NCI-H526 (cell line): ENCODE results near the gene WASF2.
A peak's percentile ranks its signal among the peaks of the same experiment; 100 is the strongest.
"Not testable (repeated sequence)": the region's sequence is repeated elsewhere in the genome, so short reads cannot be mapped to it uniquely, and the experiment has no call there.

Experiments used
- DNase-seq, 2 experiments: peaks; one replicate each; lab custom pipeline; 2025; lab: John Stamatoyannopoulos, UW

The WASF2 gene

GRCh38 chr1:27451343-27451742, 38.6 kb downstream of the WASF2 start:
- DNase-seq, result no peak

- no peak for DNase-seq
Observed at GRCh38 chr1:27448982-27449381, 41.0 kb downstream of the WASF2 start.

DNA sequence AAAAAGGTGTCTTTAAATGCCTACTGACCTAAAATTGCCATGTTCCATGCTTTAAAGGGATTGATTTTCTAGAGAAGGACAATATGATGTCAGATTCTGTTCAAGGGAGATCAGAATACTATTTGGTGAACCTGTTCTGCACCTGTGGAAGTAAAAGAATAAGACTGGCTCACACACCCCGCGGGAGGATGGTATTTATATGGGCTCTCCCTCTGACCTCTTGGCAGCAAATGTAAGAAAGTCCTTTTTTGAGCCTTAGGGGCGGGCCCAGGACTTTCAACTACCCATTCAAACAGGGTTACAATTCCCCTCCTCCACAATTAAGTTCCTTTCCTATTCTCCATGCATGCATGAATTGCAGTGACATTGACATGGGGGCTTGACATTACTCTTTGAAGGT, 42.1 kb downstream of the WASF2 start:
- DNase-seq, result no peak

DNA sequence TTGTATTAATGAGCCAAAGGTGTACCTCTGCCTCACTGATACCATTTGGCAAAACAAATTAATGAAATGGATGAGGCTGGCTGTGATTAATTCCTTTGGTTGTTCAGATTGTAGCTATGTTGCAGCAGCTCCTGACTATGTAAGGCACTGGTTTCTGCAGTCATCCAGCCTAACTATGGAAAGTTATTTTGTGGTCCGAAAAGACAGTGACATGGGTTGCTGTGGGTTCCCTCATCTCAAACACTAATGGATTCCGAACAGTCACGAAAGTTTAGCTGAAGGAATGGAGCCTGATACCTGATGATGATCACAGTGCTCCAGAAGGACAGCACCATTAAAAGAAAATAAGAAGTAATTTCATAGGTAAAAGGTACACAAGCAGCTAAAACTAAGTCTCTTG, 42.6 kb downstream of the WASF2 start:
- DNase-seq, result no peak

GRCh38 chr1:27446496-27447020, 43.4 kb downstream of the WASF2 start:
- no peak for DNase-seq

DNA sequence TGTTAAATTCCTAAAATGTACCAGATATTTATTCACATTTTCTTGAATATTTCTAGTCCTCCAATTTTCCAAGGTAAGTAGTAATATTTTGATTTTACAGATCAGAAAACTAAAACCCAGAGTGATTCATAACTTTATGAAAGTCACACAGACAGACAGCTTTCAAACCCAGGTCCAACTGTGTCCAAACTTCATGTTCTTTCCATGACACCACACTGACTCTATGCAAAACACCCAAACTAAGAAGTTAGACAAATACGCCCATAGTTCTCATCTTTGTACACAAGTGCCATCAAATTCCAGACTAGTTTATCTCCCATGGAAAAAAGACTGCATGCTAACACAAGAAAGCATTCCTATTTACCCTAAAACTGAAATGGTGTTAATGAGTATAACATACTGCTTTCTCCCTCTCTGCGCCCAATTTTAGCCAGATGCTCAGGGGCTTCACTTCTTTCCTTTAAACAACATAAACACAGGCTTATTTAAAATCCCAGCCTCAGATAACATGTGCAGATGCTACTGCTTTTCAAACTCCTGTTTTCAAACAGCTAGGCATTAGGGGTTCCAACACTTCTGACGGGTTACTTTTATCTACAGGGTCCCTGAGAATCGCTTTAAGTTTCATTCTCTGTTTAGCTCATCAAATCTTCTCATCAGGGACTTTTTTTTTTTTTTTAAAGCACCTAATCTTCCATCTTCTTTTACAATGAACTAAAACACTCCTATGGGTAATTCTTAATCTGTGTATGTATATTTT, 44.6 kb downstream of the WASF2 start:
- no peak for DNase-seq

DNA sequence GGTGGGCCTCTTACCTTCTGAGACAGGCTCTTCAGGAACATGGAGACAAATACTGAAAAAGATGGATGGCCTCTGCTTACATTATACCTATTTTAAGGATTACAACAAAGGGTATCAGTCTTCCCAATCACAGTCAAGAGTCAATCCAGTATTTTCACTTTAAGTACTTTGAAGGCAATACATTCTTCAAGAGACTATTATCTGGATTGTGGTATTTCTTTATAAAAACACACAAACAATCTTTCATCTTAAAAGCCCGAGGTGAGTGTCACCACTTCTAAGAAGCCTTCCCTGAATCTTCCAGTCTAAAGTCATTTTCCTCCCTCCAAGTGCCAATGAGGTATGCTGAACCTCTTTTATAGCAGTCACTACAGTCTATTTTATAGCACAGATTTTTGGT, 45.3 kb downstream of the WASF2 start:
- no peak for DNase-seq

- DNase-seq, result no peak
Observed at GRCh38 chr1:27439150-27439549, 50.8 kb downstream of the WASF2 start.

- DNase-seq, result no peak
Observed at GRCh38 chr1:27438621-27439061, 51.3 kb downstream of the WASF2 start.

DNA sequence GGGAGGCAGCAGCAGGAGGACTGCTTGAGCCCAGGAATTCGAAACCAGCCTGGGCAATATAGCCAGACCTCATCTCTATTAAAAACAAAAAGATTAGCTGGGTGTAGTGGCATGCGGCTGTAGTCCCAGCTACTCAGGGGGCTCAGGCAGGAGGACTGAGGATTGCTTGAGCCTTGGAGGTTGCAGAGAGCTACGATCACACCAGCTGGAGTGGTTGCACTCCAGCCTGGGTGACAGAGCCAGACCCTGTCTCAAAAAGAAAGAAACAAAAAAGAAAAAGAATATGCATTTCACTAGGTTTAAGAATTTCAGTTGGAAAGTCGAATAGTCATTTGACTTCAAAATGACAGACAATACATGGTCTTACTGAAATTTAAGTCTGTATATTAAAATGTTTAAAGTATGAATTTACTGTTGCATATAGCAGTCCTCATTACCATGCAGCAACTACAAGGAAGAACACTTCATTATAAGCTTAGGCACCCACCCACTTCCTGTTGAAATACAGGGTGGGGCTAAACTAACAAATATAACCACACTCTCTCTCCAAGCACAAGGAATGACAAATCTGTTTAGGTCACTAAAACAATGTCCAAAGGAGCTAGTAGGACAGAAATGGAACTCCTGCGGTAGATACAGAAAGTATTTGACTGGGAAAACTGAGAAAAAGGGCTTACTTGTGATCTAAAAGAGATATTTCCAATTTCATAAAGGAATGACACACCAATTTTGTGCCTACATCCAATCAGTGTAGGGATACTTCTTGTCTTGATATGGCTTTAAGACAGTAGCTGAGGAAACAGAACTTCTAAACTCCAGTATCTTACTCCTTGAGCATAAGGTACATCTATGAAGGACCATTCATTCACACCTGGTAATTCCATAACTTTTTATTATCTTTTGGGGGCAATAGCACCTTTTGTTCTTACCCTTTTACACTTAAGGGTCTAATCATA, 53.5 kb downstream of the WASF2 start:
- no peak for DNase-seq

DNA sequence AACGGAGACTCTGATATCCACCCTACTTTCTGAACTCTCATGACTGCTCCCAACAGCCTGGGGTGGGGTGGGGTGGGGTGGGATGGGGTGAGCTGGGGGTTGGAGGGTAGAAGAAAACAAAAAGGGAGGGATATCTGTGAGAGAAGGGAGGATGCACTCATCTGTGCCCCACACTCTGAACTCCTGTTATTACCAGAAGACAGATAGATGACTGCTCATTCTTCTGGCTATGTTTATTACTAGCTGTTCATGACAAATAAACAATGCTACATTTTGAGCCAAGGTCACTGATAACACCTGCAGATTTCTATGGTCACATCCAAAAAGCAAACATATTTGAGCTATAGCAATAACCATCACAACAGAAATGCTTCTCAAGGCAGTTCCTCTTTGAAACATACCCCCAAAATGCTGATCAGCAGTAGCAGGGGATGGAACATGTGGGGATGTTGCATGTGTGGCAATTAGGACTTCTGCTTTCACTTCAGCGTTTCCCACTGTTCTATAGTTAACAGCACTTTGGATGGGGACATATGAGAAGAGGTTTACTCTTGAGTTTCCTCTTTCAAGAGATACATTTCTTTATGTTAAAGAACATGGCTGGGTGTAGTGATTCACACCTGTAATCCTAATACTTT, 54.3 kb downstream of the WASF2 start:
- DNase-seq, result no peak

GRCh38 chr1:27433706-27434105, 56.3 kb downstream of the WASF2 start:
- DNase-seq, result no peak

- DNase-seq, result not testable (repeated sequence)
Observed at GRCh38 chr1:27432725-27433124, 57.2 kb downstream of the WASF2 start.

DNA sequence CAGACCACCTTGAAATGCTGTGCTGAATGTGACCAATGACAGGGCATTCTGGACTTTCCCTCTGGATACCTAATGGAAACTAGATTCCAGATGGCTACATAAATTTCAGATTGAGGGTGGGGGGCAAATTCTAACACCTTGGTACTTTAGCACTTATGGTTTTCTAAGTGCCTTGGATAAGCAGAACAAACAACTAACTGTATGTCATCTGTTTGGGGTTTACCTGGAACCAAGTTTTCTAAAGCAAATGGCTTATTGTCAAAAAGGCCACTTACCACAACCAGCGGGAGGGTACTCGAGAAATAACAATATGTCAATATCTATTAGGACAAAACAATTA, 58.4 kb downstream of the WASF2 start:
- no peak for DNase-seq

GRCh38 chr1:27430903-27431600, 58.9 kb downstream of the WASF2 start:
- no peak for DNase-seq

- no peak for DNase-seq
Observed at GRCh38 chr1:27429029-27429425, 60.9 kb downstream of the WASF2 start.

DNA sequence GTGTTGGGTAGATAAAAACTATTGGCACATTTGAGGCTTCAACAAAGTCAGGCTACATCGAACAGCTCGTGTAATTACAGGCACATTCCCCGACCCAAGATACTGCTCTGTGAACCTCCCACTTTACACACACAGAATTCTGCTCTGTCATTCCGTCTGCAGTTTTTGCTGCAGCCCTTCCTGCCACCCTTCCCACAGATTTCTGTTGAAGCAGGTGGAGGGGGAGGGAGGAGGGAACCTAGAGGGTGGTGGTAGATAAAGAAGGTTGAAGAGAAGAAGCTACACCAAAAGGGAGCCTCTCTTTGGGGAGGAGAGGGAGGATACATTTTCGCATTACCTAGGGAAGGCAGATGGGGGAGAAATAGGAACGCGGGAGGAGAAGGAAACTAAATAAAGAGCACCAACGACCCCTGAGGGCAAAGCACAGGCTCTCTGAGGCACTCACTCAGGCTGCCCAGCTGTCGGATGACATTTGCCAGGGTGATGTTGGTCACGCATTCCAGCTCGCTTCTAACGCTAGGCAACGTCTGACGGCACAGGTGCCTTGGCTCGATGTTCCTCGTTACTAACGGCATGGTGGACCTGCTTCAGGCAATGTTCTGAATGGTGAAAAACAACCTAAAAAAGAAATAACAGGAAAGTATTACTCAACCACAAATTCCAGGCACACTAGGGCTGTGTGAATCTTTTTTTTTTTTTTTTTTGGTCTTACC, 61.5 kb downstream of the WASF2 start:
- DNase-seq, result peak; percentile 13 to 35

DNA sequence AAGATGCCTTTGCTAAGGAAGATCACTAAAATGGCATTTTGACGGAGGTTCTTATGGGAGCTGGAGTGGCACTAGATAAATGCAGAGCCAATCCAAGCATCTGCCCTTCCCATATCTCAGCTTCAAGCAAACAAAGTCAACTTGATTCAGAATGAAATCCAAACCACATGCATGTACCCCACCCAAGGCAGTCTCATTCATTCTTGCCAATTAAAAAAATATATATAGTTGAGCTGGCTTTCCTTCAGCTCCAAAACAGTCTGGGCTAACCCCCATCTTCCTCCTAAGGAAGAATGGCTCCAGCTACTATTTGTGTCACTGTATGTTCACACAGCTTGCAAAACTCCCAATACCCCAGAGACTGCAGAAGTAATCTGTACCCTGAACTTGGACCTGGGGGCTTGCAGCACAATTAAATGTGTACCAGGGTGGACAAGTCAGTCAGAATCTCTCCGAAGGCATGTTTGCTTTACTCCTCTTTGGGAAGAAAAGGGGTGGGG, 62.1 kb downstream of the WASF2 start:
- no peak for DNase-seq

GRCh38 chr1:27427329-27427728, 62.6 kb downstream of the WASF2 start:
- DNase-seq, result no peak

DNA sequence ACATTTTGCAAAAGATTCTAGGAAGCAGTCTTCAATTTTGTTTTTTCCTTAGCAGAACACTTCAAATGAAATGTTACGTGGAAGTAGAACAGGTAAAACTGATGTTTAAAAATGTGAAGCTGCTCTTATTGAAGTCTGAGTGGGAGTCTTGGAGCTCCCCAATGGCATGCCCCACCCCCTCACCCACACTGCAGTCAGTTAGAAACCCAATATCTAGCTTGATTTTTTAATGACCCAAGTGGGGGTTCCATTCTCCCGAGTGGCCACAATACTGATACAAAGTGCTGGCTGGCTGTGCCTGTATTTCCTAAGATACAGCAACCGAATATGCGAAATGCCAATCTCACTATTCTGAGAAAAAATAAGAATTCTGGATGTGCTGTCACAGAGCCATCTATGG, 66.3 kb downstream of the WASF2 start:
- DNase-seq, result no peak
